ENCODE data around the gene LPP.

LPP gene

GRCh38 chr3:188453431-188454384 lies 299.8 kb downstream of the LPP start:
- no peak for DNase-seq

- DNase-seq = no peak
These were observed 301.8 kb downstream of the LPP start for GRCh38 chr3:188455748-188456147.

- no peak for DNase-seq
These were observed 304.8 kb downstream of the LPP start for GRCh38 chr3:188458756-188459155.

- DNase-seq = no peak
These were observed 311.4 kb downstream of the LPP start for GRCh38 chr3:188465311-188465710.

GRCh38 chr3:188468196-188468595 lies 314.2 kb downstream of the LPP start:
- DNase-seq = no peak

- no peak for DNase-seq
These were observed 314.7 kb downstream of the LPP start for GRCh38 chr3:188468662-188469061.

- no peak for DNase-seq
These were observed 315.4 kb downstream of the LPP start for GRCh38 chr3:188469228-188469885.

- no peak for DNase-seq
These were observed 316.7 kb downstream of the LPP start for GRCh38 chr3:188470508-188471130.

- DNase-seq = no peak
These were observed 317.8 kb downstream of the LPP start for GRCh38 chr3:188471723-188472122.

- DNase-seq = no peak
These were observed 318.4 kb downstream of the LPP start for GRCh38 chr3:188472336-188472735.

- DNase-seq = no peak
These were observed 319.1 kb downstream of the LPP start for GRCh38 chr3:188473045-188473444.

- no peak for DNase-seq
These were observed 319.8 kb downstream of the LPP start for GRCh38 chr3:188473591-188474288.

GRCh38 chr3:188476935-188477334 lies 323.0 kb downstream of the LPP start:
- no peak for DNase-seq

- no peak for DNase-seq
These were observed 326.1 kb downstream of the LPP start for GRCh38 chr3:188480011-188480410.

GRCh38 chr3:188482929-188483328 lies 329.0 kb downstream of the LPP start:
- no peak for DNase-seq

- no peak for DNase-seq
These were observed 332.2 kb downstream of the LPP start for GRCh38 chr3:188486126-188486525.

- DNase-seq = no peak
These were observed 333.0 kb downstream of the LPP start for GRCh38 chr3:188486952-188487351.

- no peak for DNase-seq
These were observed 333.7 kb downstream of the LPP start for GRCh38 chr3:188487652-188488051.

GRCh38 chr3:188488801-188489200 lies 334.8 kb downstream of the LPP start:
- DNase-seq = no peak

GRCh38 chr3:188489639-188490405 lies 335.9 kb downstream of the LPP start:
- no peak for DNase-seq

- DNase-seq = no peak
These were observed 336.5 kb downstream of the LPP start for GRCh38 chr3:188490416-188490815.

GRCh38 chr3:188491276-188491687 lies 337.3 kb downstream of the LPP start:
- no peak for DNase-seq

All from CD4-positive, alpha-beta T cell treated with Interleukin-4 for 1 hour (primary cell).